PFSK-1 (cell line): ENCODE results near the gene LDLRAD4.

Source experiments
- FOXP2 ChIP-seq: optimal IDR thresholded peaks from 2 replicates; pipeline ENCODE3; 2011; ENCODE audit warnings: borderline replicate concordance, control low read depth, inconsistent platforms; ENCODE audit not compliant: insufficient read depth; ENCODE audit errors: extremely low read length, extremely low read depth
- POLR2AphosphoS5 ChIP-seq: IDR thresholded peaks from 2 replicates; pipeline ENCODE4 v1.6.1; 2012; ENCODE audit warnings: low read depth, mild to moderate bottlenecking, control low read depth, low read length, moderate library complexity
- TAF1 ChIP-seq: IDR thresholded peaks from 2 replicates; pipeline ENCODE4 v1.6.1; 2012; ENCODE audit warnings: low read length, control low read depth, borderline replicate concordance; ENCODE audit not compliant: insufficient read depth
- TF ChIP-seq, protein P1 (sequence below), 2 experiments: IDR thresholded peaks; 2 replicates each; pipeline versions ENCODE4 v1.6.1 to v1.8.0; 2011 to 2012; ENCODE audit warnings: low read depth in 2 of 2, low read length in 2 of 2, control low read depth in 1 of 2, inconsistent platforms in 1 of 2, mild to moderate bottlenecking in 1 of 2, moderate library complexity in 1 of 2; ENCODE audit not compliant: insufficient read depth in 1 of 2

DNA sequence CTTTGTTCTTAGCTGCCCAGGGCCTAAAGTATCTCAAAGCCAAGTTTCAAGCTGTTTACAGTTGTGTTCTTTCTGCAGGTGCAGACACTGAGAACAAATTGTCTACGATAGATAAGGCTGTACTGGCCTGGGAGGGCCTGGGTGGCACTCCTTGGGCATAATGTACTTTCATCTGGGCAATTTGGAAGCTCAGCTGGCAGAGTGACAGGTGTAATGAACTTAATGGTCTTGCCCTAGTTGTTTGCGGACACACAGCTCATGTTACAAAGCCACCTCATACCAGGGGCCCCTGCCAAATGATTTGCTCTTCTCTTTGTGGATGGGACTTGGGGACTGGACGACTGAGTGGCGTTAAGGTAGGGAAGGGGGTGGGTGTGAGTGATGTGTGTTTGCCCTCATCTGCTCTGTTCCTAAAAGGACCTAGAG, 4.3 kb downstream of the LDLRAD4 start:
- TF ChIP-seq TAF1 = no peak
- no peak for TF ChIP-seq POLR2AphosphoS5
- TF ChIP-seq, protein P1, sequence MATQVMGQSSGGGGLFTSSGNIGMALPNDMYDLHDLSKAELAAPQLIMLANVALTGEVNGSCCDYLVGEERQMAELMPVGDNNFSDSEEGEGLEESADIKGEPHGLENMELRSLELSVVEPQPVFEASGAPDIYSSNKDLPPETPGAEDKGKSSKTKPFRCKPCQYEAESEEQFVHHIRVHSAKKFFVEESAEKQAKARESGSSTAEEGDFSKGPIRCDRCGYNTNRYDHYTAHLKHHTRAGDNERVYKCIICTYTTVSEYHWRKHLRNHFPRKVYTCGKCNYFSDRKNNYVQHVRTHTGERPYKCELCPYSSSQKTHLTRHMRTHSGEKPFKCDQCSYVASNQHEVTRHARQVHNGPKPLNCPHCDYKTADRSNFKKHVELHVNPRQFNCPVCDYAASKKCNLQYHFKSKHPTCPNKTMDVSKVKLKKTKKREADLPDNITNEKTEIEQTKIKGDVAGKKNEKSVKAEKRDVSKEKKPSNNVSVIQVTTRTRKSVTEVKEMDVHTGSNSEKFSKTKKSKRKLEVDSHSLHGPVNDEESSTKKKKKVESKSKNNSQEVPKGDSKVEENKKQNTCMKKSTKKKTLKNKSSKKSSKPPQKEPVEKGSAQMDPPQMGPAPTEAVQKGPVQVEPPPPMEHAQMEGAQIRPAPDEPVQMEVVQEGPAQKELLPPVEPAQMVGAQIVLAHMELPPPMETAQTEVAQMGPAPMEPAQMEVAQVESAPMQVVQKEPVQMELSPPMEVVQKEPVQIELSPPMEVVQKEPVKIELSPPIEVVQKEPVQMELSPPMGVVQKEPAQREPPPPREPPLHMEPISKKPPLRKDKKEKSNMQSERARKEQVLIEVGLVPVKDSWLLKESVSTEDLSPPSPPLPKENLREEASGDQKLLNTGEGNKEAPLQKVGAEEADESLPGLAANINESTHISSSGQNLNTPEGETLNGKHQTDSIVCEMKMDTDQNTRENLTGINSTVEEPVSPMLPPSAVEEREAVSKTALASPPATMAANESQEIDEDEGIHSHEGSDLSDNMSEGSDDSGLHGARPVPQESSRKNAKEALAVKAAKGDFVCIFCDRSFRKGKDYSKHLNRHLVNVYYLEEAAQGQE (IDR thresholded peaks at IDR 0.05; ENCODE audit: insufficient read depth in 1 of 2, low read depth in 2 of 2, low read length in 2 of 2) = no peak
- no peak for TF ChIP-seq FOXP2
